Liver (tissue), 3 donors: ENCODE data around the gene LRCOL1.

Experiments used
- EGR1 ChIP-seq, 2 donors: IDR thresholded peaks; 2 replicates each; pipeline ENCODE4 v1.6.1; 2016 to 2018; ENCODE audit warnings: antibody characterized with exemption in 2 of 2, low read depth in 2 of 2
- FOXA2 ChIP-seq: IDR thresholded peaks from 2 replicates; pipeline ENCODE4 v1.6.1; 2016; ENCODE audit warnings: antibody characterized with exemption
- JUND ChIP-seq, 2 donors: IDR thresholded peaks; 2 replicates each; pipeline ENCODE4 v1.6.1; 2016; ENCODE audit warnings: antibody characterized with exemption in 2 of 2
- NR2F2 ChIP-seq: IDR thresholded peaks from 2 replicates; pipeline ENCODE4 v1.6.1; 2016; ENCODE audit warnings: antibody characterized with exemption
- RAD21 ChIP-seq, 2 donors: IDR thresholded peaks; 2 replicates each; pipeline ENCODE4 v1.6.1; 2016; ENCODE audit warnings: antibody characterized with exemption in 2 of 2, mild to moderate bottlenecking in 2 of 2
- TAF1 ChIP-seq: conservative IDR thresholded peaks from 2 replicates; pipeline ENCODE4 v1.6.1; 2016; ENCODE audit warnings: antibody characterized with exemption, mild to moderate bottlenecking
- YY1 ChIP-seq: IDR thresholded peaks from 2 replicates; pipeline ENCODE4 v1.6.1; 2016; ENCODE audit warnings: antibody characterized with exemption, mild to moderate bottlenecking
- TF ChIP-seq, protein P1 (sequence below): fragments of 150-350 bp; IDR thresholded peaks from 2 replicates; pipeline ENCODE4 v1.5.1; 2017; ENCODE audit warnings: improper control_type of control experiment, low read depth, low read length; ENCODE audit not compliant: missing input control
- TF ChIP-seq, protein P2 (sequence below): IDR thresholded peaks from 2 replicates; pipeline ENCODE4 v1.6.1; 2016; ENCODE audit warnings: antibody characterized with exemption, mild to moderate bottlenecking
- TF ChIP-seq, protein P3 (sequence below): IDR thresholded peaks from 2 replicates; pipeline ENCODE4 v1.6.1; 2016; ENCODE audit warnings: antibody characterized with exemption
- TF ChIP-seq, protein P4 (sequence below): IDR thresholded peaks from 2 replicates; pipeline ENCODE4 v1.6.1; 2016; ENCODE audit warnings: antibody characterized with exemption
- donor health status: healthy.
- donor health status: healthy.

DNA sequence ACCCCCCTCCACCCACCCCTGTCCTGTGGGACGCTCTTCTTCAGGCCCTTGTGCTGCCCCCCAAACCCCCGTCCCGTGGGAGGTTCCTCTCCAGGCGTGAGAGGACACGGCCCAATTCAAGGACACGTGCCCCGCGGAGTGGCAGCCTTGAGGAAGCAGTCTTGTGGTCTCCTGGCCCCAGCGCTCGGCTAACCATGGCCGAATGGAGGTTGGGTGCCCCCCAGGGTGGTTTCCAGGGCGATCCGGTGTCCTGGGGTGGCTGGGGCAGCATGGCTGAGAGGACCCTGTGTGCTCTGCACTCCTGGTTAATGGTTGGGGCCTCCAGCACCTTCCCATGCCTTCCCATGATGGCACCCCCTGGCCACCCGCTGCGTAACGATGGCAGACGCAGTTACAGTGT is 53.6 kb downstream of the LRCOL1 start:
- no peak for TF ChIP-seq FOXA2
- TF ChIP-seq, protein P1, sequence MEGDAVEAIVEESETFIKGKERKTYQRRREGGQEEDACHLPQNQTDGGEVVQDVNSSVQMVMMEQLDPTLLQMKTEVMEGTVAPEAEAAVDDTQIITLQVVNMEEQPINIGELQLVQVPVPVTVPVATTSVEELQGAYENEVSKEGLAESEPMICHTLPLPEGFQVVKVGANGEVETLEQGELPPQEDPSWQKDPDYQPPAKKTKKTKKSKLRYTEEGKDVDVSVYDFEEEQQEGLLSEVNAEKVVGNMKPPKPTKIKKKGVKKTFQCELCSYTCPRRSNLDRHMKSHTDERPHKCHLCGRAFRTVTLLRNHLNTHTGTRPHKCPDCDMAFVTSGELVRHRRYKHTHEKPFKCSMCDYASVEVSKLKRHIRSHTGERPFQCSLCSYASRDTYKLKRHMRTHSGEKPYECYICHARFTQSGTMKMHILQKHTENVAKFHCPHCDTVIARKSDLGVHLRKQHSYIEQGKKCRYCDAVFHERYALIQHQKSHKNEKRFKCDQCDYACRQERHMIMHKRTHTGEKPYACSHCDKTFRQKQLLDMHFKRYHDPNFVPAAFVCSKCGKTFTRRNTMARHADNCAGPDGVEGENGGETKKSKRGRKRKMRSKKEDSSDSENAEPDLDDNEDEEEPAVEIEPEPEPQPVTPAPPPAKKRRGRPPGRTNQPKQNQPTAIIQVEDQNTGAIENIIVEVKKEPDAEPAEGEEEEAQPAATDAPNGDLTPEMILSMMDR = no peak
- no peak for TF ChIP-seq TAF1
- TF ChIP-seq, protein P2, sequence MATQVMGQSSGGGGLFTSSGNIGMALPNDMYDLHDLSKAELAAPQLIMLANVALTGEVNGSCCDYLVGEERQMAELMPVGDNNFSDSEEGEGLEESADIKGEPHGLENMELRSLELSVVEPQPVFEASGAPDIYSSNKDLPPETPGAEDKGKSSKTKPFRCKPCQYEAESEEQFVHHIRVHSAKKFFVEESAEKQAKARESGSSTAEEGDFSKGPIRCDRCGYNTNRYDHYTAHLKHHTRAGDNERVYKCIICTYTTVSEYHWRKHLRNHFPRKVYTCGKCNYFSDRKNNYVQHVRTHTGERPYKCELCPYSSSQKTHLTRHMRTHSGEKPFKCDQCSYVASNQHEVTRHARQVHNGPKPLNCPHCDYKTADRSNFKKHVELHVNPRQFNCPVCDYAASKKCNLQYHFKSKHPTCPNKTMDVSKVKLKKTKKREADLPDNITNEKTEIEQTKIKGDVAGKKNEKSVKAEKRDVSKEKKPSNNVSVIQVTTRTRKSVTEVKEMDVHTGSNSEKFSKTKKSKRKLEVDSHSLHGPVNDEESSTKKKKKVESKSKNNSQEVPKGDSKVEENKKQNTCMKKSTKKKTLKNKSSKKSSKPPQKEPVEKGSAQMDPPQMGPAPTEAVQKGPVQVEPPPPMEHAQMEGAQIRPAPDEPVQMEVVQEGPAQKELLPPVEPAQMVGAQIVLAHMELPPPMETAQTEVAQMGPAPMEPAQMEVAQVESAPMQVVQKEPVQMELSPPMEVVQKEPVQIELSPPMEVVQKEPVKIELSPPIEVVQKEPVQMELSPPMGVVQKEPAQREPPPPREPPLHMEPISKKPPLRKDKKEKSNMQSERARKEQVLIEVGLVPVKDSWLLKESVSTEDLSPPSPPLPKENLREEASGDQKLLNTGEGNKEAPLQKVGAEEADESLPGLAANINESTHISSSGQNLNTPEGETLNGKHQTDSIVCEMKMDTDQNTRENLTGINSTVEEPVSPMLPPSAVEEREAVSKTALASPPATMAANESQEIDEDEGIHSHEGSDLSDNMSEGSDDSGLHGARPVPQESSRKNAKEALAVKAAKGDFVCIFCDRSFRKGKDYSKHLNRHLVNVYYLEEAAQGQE = no peak
- TF ChIP-seq EGR1 (IDR thresholded peaks at IDR 0.05; ENCODE audit: low read depth in 2 of 2) = no peak
- TF ChIP-seq JUND (IDR thresholded peaks at IDR 0.05) = no peak
- no peak for TF ChIP-seq YY1
- TF ChIP-seq RAD21 (IDR thresholded peaks at IDR 0.05) = no peak
- TF ChIP-seq, protein P3, sequence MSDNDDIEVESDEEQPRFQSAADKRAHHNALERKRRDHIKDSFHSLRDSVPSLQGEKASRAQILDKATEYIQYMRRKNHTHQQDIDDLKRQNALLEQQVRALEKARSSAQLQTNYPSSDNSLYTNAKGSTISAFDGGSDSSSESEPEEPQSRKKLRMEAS = no peak
- TF ChIP-seq, protein P4, sequence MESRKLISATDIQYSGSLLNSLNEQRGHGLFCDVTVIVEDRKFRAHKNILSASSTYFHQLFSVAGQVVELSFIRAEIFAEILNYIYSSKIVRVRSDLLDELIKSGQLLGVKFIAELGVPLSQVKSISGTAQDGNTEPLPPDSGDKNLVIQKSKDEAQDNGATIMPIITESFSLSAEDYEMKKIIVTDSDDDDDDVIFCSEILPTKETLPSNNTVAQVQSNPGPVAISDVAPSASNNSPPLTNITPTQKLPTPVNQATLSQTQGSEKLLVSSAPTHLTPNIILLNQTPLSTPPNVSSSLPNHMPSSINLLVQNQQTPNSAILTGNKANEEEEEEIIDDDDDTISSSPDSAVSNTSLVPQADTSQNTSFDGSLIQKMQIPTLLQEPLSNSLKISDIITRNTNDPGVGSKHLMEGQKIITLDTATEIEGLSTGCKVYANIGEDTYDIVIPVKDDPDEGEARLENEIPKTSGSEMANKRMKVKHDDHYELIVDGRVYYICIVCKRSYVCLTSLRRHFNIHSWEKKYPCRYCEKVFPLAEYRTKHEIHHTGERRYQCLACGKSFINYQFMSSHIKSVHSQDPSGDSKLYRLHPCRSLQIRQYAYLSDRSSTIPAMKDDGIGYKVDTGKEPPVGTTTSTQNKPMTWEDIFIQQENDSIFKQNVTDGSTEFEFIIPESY = no peak
- no peak for TF ChIP-seq NR2F2
